Transverse colon (tissue), 4 donors: ENCODE results near the gene STMN1.

Source experiments
- EP300 ChIP-seq: sonication (generic); formaldehyde crosslinking; IDR thresholded peaks from one replicate; pipeline ENCODE4 v1.6.1; 2017; ENCODE audit warnings: antibody characterized with exemption, low read depth
- POLR2A ChIP-seq: fragments of 450-650 bp; IDR thresholded peaks from one replicate; pipeline ENCODE4 v1.6.1; 2016; ENCODE audit warnings: antibody characterized with exemption, mild to moderate bottlenecking, moderate library complexity
- POLR2AphosphoS5 ChIP-seq, 3 donors: sonication (generic); formaldehyde crosslinking; IDR thresholded peaks; one replicate each; pipeline ENCODE4 v1.6.1; 2016; ENCODE audit warnings: antibody characterized with exemption in 3 of 3
- TF ChIP-seq, protein P1 (sequence below), 5 experiments: fragments of 200-600 bp in 3 of 5; fragments of 450-650 bp in 2 of 5; sonication (generic) in 3 of 5; IDR thresholded peaks; 1 replicate in 2 of 5; 2 replicates in 3 of 5; pipeline ENCODE4 v1.5.1; 2016 to 2017; ENCODE audit warnings: antibody characterized with exemption in 5 of 5, inconsistent platforms in 3 of 5, mild to moderate bottlenecking in 2 of 5, moderate library complexity in 1 of 5

DNA sequence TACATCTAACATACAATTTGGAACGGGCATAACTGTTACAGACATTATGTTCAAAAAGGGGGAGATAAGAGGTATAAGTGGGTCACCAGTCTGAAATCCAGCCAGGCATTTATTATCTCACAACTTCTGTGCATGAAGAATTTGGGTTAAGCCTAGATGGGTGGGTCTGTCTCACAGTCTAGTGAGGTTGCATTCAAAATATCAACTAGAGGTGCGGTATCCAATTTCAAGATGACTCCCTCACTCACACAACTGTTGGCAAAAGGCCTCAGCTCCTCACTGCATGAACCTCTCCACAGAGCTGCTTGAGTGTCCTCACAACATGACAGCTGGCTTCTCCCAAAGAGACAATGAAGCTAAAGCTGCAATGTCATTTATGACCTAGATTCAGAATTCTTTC is 51.7 kb downstream of the STMN1 start:
- no peak for TF ChIP-seq POLR2AphosphoS5 (IDR thresholded peaks at IDR 0.05)
- TF ChIP-seq, protein P1, sequence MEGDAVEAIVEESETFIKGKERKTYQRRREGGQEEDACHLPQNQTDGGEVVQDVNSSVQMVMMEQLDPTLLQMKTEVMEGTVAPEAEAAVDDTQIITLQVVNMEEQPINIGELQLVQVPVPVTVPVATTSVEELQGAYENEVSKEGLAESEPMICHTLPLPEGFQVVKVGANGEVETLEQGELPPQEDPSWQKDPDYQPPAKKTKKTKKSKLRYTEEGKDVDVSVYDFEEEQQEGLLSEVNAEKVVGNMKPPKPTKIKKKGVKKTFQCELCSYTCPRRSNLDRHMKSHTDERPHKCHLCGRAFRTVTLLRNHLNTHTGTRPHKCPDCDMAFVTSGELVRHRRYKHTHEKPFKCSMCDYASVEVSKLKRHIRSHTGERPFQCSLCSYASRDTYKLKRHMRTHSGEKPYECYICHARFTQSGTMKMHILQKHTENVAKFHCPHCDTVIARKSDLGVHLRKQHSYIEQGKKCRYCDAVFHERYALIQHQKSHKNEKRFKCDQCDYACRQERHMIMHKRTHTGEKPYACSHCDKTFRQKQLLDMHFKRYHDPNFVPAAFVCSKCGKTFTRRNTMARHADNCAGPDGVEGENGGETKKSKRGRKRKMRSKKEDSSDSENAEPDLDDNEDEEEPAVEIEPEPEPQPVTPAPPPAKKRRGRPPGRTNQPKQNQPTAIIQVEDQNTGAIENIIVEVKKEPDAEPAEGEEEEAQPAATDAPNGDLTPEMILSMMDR (IDR thresholded peaks at IDR 0.05) = no peak
- no peak for TF ChIP-seq POLR2A
- TF ChIP-seq EP300 = no peak
